Astrocyte (in vitro differentiated cells and primary cell): ENCODE results near the gene ASB18. TPM values are rescaled to one million over a fixed set of nuclear protein-coding genes. Genes with fewer than 3 reads are reported as not detected.
"Not testable (repeated sequence)": the region's sequence is repeated elsewhere in the genome, so short reads cannot be mapped to it uniquely, and the experiment has no call there.

Experiments
- DNase-seq: peaks from one replicate; pipeline ENCODE4 v3.0.0-alpha.2; 2010; ENCODE audit warnings: low read depth
- FAIRE-seq: peaks from 2 replicates; lab custom pipeline; 2011; peaks lifted over from hg19 to GRCh38; lab: Jason Lieb, UNC
- H2AFZ ChIP-seq: 2 replicates; pipeline ENCODE4 v1.6.0; 2012; ENCODE audit warnings: low read depth, low read length, inconsistent platforms
- H3K27ac ChIP-seq: 2 replicates; pipeline ENCODE4 v1.5.1; 2011; ENCODE audit warnings: low read depth, low read length, inconsistent platforms
- H3K27me3 ChIP-seq: 2 replicates; pipeline ENCODE4 v1.6.0; 2011; ENCODE audit warnings: low read length, inconsistent platforms; ENCODE audit not compliant: insufficient read depth
- H3K36me3 ChIP-seq: 2 replicates; pipeline ENCODE4 v1.5.1; 2011; ENCODE audit warnings: low read length, inconsistent platforms; ENCODE audit not compliant: insufficient read depth
- H3K4me1 ChIP-seq: 2 replicates; pipeline ENCODE4 v1.5.1; 2011; ENCODE audit warnings: low read length, inconsistent platforms; ENCODE audit not compliant: insufficient read depth
- H3K4me2 ChIP-seq: 2 replicates; pipeline ENCODE4 v1.6.0; 2012; ENCODE audit warnings: low read length, inconsistent platforms
- H3K4me3 ChIP-seq: 2 replicates; pipeline ENCODE4 v1.5.1; 2011; ENCODE audit warnings: low read depth, mild to moderate bottlenecking, low read length, inconsistent platforms; ENCODE audit not compliant: insufficient read depth
- H3K79me2 ChIP-seq: 2 replicates; pipeline ENCODE4 v1.6.0; 2012; ENCODE audit warnings: mild to moderate bottlenecking, low read length, inconsistent platforms; ENCODE audit not compliant: insufficient read depth
- H3K9ac ChIP-seq: 2 replicates; pipeline ENCODE4 v1.6.0; 2012; ENCODE audit warnings: mild to moderate bottlenecking, low read length, inconsistent platforms
- H3K9me3 ChIP-seq: 2 replicates; pipeline ENCODE4 v1.5.1; 2012; ENCODE audit warnings: low read depth, mild to moderate bottlenecking, low read length, inconsistent platforms; ENCODE audit not compliant: insufficient read depth
- H4K20me1 ChIP-seq: 2 replicates; pipeline ENCODE4 v1.6.0; 2012; ENCODE audit warnings: low read length, inconsistent platforms; ENCODE audit not compliant: insufficient read depth
- H3K27ac Mint-ChIP-seq: one replicate; pipeline ENCODE4 v1.8.0; 2021; ENCODE audit warnings: mild to moderate bottlenecking, mixed read lengths; ENCODE audit not compliant: unreplicated experiment
- H3K27me3 Mint-ChIP-seq: one replicate; pipeline ENCODE4 v1.8.0; 2021; ENCODE audit warnings: low read depth, mixed read lengths; ENCODE audit not compliant: unreplicated experiment
- H3K36me3 Mint-ChIP-seq: one replicate; pipeline ENCODE4 v1.8.0; 2021; ENCODE audit warnings: low read depth, mixed read lengths; ENCODE audit not compliant: unreplicated experiment
- H3K4me1 Mint-ChIP-seq: one replicate; pipeline ENCODE4 v1.8.0; 2021; ENCODE audit warnings: low read depth, mixed read lengths; ENCODE audit not compliant: unreplicated experiment
- H3K4me3 Mint-ChIP-seq: one replicate; pipeline ENCODE4 v1.8.0; 2021; ENCODE audit warnings: mild to moderate bottlenecking, moderate library complexity, mixed read lengths; ENCODE audit not compliant: unreplicated experiment
- H3K9me3 Mint-ChIP-seq: one replicate; pipeline ENCODE4 v1.8.0; 2021; ENCODE audit warnings: mild to moderate bottlenecking, mixed read lengths; ENCODE audit not compliant: unreplicated experiment
- EZH2 ChIP-seq: IDR thresholded peaks from 2 replicates; pipeline ENCODE4 v1.6.1; 2012; ENCODE audit warnings: mild to moderate bottlenecking, low read length, inconsistent platforms; ENCODE audit not compliant: insufficient read depth
- total RNA-seq: library from RNA; stranded (reverse); gene quantifications from 2 replicates; pipeline ENCODE4 v1.2.1, GENCODE V29; 2021
- TF ChIP-seq, protein P1 (sequence below): IDR thresholded peaks from 2 replicates; pipeline ENCODE4 v1.5.1; 2011; ENCODE audit warnings: low read depth, mild to moderate bottlenecking, inconsistent platforms, low read length, moderate library complexity; ENCODE audit not compliant: insufficient read depth

The ASB18 gene
- total RNA-seq, 1 donor from 2014 or later: not detected

DNA sequence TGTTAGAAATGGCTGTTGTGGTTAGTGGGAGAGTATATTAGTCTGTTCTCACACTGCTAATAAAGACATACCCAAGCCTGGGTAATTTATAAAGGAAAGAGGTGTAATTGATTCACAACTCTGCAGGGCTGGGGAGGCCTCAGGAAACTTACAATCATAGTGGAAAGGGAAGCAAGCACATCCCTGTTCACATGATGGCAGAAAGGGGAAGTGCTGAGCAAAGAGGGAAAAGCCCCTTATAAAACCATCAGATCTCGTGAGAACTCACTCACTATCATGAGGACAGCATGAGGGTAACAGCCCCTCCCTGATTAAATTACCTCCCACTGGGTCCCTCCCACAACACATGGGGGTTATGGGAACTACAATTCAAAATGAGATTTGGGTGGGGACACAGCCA is 24.2 kb upstream of the ASB18 start:
- H3K27me3 Mint-ChIP-seq: peaks cover 40% of the 10 kb centered on the region
- not testable (repeated sequence) for H3K9me3 ChIP-seq, FAIRE-seq, H3K27ac ChIP-seq, DNase-seq, H2AFZ ChIP-seq, H3K79me2 ChIP-seq, H3K4me2 ChIP-seq, H3K4me3 Mint-ChIP-seq, H3K27me3 ChIP-seq, H3K4me3 ChIP-seq, H3K36me3 ChIP-seq, H3K27ac Mint-ChIP-seq, H3K36me3 Mint-ChIP-seq, H3K4me1 ChIP-seq, H3K9ac ChIP-seq, H4K20me1 ChIP-seq, H3K4me1 Mint-ChIP-seq
- peaks cover 12% of the 10 kb centered on the region for H3K9me3 Mint-ChIP-seq

- no peaks in the 10 kb centered on the region for H3K9me3 ChIP-seq
- Mint-ChIP-seq H3K4me1 (peaks cover 4% of the 10 kb centered on the region), H3K9me3 (peaks cover 12% of the 10 kb centered on the region), H3K27ac (no peak overlapping the region), H3K4me3 (no peak overlapping the region), H3K36me3 (no peaks in the 10 kb centered on the region), H3K27me3 (peaks cover 40% of the 10 kb centered on the region)
- H3K27ac ChIP-seq: no peak overlapping the region
- no peak overlapping the region for H3K4me2 ChIP-seq
- H4K20me1 ChIP-seq: no peaks in the 10 kb centered on the region
- FAIRE-seq (no peak), DNase-seq (no peak)
- H3K9ac ChIP-seq: no peak overlapping the region
- no peaks in the 10 kb centered on the region for H3K79me2 ChIP-seq
- H2AFZ ChIP-seq: no peak overlapping the region
- no peaks in the 10 kb centered on the region for H3K36me3 ChIP-seq
- H3K4me3 ChIP-seq: no peak overlapping the region
- H3K4me1 ChIP-seq: no peaks in the 10 kb centered on the region
- no peaks in the 10 kb centered on the region for H3K27me3 ChIP-seq
- TF ChIP-seq, protein P1, sequence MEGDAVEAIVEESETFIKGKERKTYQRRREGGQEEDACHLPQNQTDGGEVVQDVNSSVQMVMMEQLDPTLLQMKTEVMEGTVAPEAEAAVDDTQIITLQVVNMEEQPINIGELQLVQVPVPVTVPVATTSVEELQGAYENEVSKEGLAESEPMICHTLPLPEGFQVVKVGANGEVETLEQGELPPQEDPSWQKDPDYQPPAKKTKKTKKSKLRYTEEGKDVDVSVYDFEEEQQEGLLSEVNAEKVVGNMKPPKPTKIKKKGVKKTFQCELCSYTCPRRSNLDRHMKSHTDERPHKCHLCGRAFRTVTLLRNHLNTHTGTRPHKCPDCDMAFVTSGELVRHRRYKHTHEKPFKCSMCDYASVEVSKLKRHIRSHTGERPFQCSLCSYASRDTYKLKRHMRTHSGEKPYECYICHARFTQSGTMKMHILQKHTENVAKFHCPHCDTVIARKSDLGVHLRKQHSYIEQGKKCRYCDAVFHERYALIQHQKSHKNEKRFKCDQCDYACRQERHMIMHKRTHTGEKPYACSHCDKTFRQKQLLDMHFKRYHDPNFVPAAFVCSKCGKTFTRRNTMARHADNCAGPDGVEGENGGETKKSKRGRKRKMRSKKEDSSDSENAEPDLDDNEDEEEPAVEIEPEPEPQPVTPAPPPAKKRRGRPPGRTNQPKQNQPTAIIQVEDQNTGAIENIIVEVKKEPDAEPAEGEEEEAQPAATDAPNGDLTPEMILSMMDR: no peak
- no peak for TF ChIP-seq EZH2
These were observed 23.4 kb upstream of the ASB18 start for GRCh38 chr2:236287656-236288055.

GRCh38 chr2:236286873-236287545 is 22.8 kb upstream of the ASB18 start:
- peak; percentile 27 for DNase-seq
- TF ChIP-seq, protein P1: no peak
- no peak for TF ChIP-seq EZH2
- peaks cover 13% of the 10 kb centered on the region for H3K9me3 Mint-ChIP-seq
- no peak overlapping the region for H3K4me3 ChIP-seq
- H3K27me3 Mint-ChIP-seq: peaks cover 43% of the 10 kb centered on the region
- no peaks in the 10 kb centered on the region for H3K79me2 ChIP-seq
- no peak overlapping the region for H3K9ac ChIP-seq
- H3K4me3 Mint-ChIP-seq: no peak overlapping the region
- no peaks in the 10 kb centered on the region for H4K20me1 ChIP-seq
- no peaks in the 10 kb centered on the region for H3K27me3 ChIP-seq
- H3K36me3 ChIP-seq: no peaks in the 10 kb centered on the region
- no peaks in the 10 kb centered on the region for H3K36me3 Mint-ChIP-seq
- H3K27ac ChIP-seq: no peak overlapping the region
- H3K9me3 ChIP-seq: no peaks in the 10 kb centered on the region
- no peaks in the 10 kb centered on the region for H3K4me1 ChIP-seq
- peaks cover 4% of the 10 kb centered on the region for H3K4me1 Mint-ChIP-seq
- no peak overlapping the region for H3K4me2 ChIP-seq
- H3K27ac Mint-ChIP-seq: no peak overlapping the region
- FAIRE-seq: no peak
- H2AFZ ChIP-seq: no peak overlapping the region
